GM11168 (cell line): ENCODE results near the gene PIGA.
"Not testable (repeated sequence)": the region's sequence is repeated elsewhere in the genome, so short reads cannot be mapped to it uniquely, and the experiment has no call there.

ENCODE experiments used
- in situ Hi-C: fragments of 300-500 bp; cut with MboI; formaldehyde crosslinking; loops from one replicate; pipeline ENCODE4 v1.12.0; 2022; ENCODE audit warnings: low sequenced_read_pairs; ENCODE audit not compliant: unreplicated experiment

Gene PIGA

GRCh38 chrX:15322072-15322471 lies 13.3 kb downstream of the PIGA start:
- in situ Hi-C loops: no loop called here

- in situ Hi-C loops: no loop called here
These were observed 13.9 kb downstream of the PIGA start for GRCh38 chrX:15321447-15321846.

DNA sequence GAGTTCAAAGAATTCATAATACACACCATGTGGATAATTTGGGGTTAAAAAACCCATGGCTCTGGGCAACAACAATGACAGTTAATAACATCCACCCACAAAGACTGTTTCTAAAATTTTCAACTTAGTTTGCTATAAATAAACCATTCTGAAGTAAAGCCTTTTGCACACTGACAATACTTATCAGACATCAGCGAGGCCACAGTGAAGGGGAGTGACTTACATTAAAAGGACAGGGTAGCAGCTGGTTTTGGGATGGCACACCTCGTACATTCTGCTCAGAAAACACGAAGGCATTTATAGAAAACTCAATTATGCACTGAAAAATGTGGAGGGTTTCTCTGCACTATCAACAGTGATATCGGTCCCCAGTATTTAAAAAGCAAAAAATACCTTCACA lies 15.0 kb downstream of the PIGA start:
- in situ Hi-C loops: no loop called here

GRCh38 chrX:15319075-15319474 lies 16.2 kb downstream of the PIGA start:
- in situ Hi-C loops: no loop called here

GRCh38 chrX:15315509-15315908 lies 19.8 kb downstream of the PIGA start, which contains the start of gene ASB11:
TSS of gene ASB11 (minus strand) at chrX:15315640. CDS start at chrX:15315605, 35 bp downstream.
- in situ Hi-C loops: no loop called here

DNA sequence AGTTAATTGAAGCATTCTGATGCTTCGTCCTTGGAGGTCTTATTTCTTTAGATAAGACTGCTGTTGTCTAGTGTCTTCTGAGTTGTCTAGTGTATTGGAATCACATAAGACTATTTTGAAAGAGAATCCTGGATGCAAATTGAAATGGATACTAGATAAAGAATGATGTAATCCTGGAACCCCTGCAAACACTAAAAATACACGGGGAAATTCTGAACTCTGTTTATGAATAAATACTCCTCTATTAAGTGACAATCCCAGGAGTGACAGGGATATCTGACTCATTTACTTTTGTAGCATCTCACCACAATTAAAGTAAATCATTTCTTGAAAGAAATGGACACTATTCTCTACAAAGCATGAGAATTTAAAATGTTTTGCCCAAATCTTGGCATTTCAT lies 20.9 kb downstream of the PIGA start:
- in situ Hi-C loops: no loop called here

DNA sequence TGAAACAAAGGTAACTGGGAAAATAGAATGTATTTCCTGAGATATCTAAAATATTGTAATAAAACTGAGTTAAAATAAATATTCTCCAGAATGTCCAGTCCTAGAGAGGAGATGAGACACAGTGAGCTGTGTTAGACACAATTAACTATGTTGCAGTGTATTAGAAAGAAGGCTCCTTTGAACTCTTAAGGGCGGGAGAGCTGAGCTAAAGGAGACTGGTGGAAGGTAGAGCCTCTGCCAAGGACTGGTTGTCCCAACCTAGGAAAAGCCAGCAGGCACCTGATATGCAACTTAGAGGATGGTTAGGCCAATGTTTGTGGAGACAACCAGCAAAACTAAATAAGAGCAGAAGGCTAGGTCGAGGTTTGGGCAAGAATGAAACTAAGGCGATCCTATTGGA lies 24.2 kb downstream of the PIGA start:
- in situ Hi-C loops: no loop called here

- in situ Hi-C loops: no loop called here
These were observed 25.2 kb downstream of the PIGA start for GRCh38 chrX:15310117-15310516.

DNA sequence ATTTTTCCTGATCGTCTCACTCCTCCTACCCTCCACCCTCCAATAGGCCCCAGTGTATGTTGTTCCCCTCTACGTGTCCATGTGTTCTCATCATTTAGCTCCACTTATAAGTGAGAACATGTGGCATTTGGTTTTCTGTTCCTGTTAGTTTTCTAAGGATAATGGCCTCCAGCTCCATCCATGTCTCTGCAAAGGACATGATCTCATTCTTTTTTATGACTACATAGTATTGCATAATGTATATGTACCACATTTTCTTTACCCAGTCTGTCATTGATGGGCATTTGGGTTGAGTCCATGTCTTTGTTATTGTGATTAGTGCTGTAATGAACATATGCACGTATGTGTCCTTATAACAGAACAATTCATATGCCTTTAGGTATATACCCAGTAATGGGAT lies 29.4 kb downstream of the PIGA start:
- in situ Hi-C loops: not testable (repeated sequence)

- in situ Hi-C loops: no loop called here
These were observed 33.4 kb downstream of the PIGA start for GRCh38 chrX:15301924-15302323.

DNA sequence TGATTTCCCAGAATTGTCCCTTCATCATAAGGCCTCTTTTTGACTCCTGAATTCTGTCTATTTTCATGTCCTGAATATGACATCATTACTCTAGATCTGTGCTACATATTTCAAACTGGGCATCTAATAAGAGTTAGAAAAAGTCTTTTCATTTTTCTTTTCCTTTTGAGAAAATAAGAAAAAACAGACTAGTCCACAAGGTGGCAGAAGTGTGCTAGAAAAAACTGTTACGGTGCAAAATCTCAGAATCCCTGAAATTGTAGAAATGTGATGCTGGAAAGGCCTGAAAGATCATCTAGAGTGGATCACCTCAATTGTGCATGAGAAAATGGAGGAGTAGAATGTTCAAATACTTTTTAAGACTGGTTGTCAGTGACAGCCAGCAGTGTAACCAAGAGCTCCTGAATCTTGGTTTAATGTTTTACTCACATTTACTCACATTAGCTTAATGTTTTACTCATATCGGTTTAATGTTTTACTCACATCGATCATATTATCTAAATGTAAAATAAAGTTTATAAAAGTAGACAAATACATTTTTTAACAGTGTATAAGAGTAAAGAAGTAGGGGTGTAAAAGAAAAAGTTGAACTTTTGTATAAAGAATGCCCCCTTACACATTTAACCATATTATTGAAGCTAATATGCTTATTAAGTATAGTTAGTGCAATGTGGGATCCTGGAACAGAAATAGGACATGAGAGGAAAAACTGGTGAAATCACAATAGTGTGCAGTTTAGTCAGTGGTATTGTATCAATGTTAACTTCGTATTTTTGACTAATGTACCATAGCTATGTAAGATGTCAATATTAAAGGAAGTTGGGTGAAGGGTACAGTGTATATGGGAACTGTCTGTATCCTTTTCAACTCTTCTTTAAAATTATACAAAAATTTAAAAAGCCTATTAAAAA lies 35.1 kb downstream of the PIGA start:
- in situ Hi-C loops: no loop called here

GRCh38 chrX:15298780-15299179 lies 36.5 kb downstream of the PIGA start:
- in situ Hi-C loops: no loop called here

GRCh38 chrX:15298201-15298600 lies 37.1 kb downstream of the PIGA start:
- in situ Hi-C loops: no loop called here

GRCh38 chrX:15293451-15293850 lies 41.9 kb downstream of the PIGA start:
- in situ Hi-C loops: no loop called here

- in situ Hi-C loops: no loop called here
These were observed 42.5 kb downstream of the PIGA start for GRCh38 chrX:15292861-15293260.

DNA sequence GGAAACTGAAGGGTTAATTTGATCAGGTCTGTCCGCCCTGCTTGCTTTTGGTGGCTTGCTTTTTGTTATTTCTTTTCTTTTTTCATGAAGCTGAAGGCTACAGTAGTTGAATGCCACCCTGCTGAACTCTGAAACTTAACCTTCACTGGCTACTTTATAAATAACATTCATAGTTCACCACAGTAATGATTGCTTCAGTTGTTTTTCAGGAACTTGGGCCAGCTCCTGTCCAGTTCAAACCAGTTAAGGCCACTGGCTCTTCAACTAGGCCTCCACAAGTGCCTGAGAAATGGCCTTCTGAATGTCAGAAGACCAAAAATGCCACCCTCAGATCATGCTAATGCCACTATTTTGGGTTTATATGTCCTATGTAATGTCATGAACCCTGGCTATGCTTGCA lies 57.7 kb downstream of the PIGA start:
- in situ Hi-C loops: no loop called here

DNA sequence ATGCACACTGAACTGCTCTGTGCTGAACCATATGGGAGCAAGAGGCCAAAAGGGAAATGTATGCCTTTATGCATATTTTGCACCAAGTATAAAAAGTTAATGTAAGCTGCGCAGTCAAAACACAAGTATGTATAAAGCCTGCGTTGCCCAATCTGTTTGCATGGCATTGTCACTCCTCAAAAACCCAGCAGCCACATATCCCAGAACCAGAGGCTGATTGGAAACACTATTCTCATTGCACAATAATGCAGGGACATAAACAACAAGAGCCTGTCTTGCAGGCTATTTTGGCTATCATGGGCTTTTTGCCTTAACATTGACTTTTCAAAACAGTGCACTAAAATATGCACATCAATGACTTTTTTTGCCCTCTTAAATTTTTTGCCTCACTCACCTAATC lies 60.4 kb downstream of the PIGA start:
- in situ Hi-C loops: no loop called here

DNA sequence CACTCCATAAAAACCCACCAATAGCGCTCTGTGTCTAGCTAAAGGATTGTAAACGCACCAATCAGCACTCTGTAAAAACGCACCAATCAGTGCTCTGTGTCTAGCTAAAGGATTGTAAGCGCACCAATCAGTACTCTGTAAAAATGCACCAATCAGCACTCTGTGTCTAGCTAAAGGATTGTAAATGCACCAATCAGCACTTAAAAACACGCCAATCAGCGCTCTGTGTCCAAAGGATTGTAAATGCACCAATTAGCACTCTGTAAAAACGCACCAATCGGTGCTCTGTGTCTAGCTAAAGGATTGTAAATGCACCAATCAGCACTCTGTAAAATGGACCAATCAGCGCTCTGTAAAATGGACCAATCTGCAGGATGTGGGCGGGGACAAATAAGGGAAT lies 62.0 kb downstream of the PIGA start:
- in situ Hi-C loops: not testable (repeated sequence)

- in situ Hi-C loops: no loop called here
These were observed 63.6 kb downstream of the PIGA start for GRCh38 chrX:15271757-15272156.

GRCh38 chrX:15269618-15270521 lies 65.5 kb downstream of the PIGA start, which contains the start of gene ASB9:
TSS of gene ASB9 (minus strand) at chrX:15270083. CDS start at chrX:15269874, 209 bp downstream.
- in situ Hi-C loops: no loop called here
